H1 (cell line): ENCODE results near the gene HSPA1L. TPM values are rescaled to one million over a fixed set of nuclear protein-coding genes. Genes with fewer than 3 reads are reported as not detected.

Experiments used
- CTCF ChIA-PET: fragments of 300-600 bp; sonication (Branson Sonifier 250); formaldehyde crosslinking; loops from one replicate; lab custom pipeline; 2021; ENCODE audit not compliant: partially characterized antibody; lab: Charles Lee
- POLR2A ChIA-PET: fragments of 300-600 bp; sonication (Branson Sonifier 250); formaldehyde crosslinking; loops from one replicate; lab custom pipeline; 2021; ENCODE audit warnings: inconsistent platforms; ENCODE audit not compliant: partially characterized antibody; lab: Charles Lee
- DNase-seq, 2 experiments: peaks; one replicate each; pipeline versions ENCODE4 v3.0.0 to v3.0.0-alpha.2; 2010 to 2022; ENCODE audit warnings: low spot score in 2 of 2, low read depth in 1 of 2, mixed read lengths in 1 of 2
- FAIRE-seq: peaks from 2 replicates; lab custom pipeline; 2011; peaks lifted over from hg19 to GRCh38; lab: Jason Lieb, UNC
- H2AFZ ChIP-seq: 2 replicates; pipeline ENCODE4 v1.8.1; 2012; ENCODE audit warnings: low read length, inconsistent platforms
- H2AK5ac ChIP-seq: 2 replicates; pipeline ENCODE4 v1.6.1; 2013; ENCODE audit warnings: low read depth, low read length
- H2BK120ac ChIP-seq: replicated peaks from 2 replicates; pipeline ENCODE3; 2013; ENCODE audit warnings: low read depth, low read length, inconsistent platforms
- H2BK12ac ChIP-seq: 2 replicates; pipeline ENCODE4 v1.6.1; 2013; ENCODE audit warnings: low read depth, low read length
- H2BK15ac ChIP-seq: 2 replicates; pipeline ENCODE4 v1.6.1; 2013; ENCODE audit warnings: low read length
- H2BK20ac ChIP-seq: 2 replicates; pipeline ENCODE4 v1.6.1; 2013; ENCODE audit warnings: low read length
- H2BK5ac ChIP-seq: 2 replicates; pipeline ENCODE4 v1.6.1; 2013; ENCODE audit warnings: low read depth, low read length
- H3K14ac ChIP-seq: 2 replicates; pipeline ENCODE4 v1.6.1; 2013; ENCODE audit warnings: inconsistent platforms; ENCODE audit not compliant: insufficient read length
- H3K18ac ChIP-seq: 2 replicates; pipeline ENCODE4 v1.6.1; 2013; ENCODE audit warnings: low read length; ENCODE audit errors: extremely low read depth
- H3K23ac ChIP-seq: 2 replicates; pipeline ENCODE4 v1.6.1; 2013; ENCODE audit warnings: inconsistent platforms; ENCODE audit not compliant: insufficient read length
- H3K23me2 ChIP-seq: 2 replicates; pipeline ENCODE4 v1.6.1; 2013; ENCODE audit warnings: low read depth, low read length
- H3K27ac ChIP-seq: 2 replicates; pipeline ENCODE4 v1.6.1; 2011; ENCODE audit warnings: low read depth, low read length, inconsistent platforms
- H3K27me3 ChIP-seq, 4 experiments: replicated peaks in 1 of 4; 1 replicate in 1 of 4; 2 replicates in 3 of 4; pipeline versions ENCODE4 v1.6.1 to v1.8.1; 2011 to 2013; ENCODE audit warnings: low read length in 3 of 4, mild to moderate bottlenecking in 3 of 4, inconsistent platforms in 2 of 4, mixed read lengths in 2 of 4, moderate library complexity in 1 of 4; ENCODE audit not compliant: control insufficient read depth in 3 of 4, insufficient read depth in 3 of 4; ENCODE audit errors: extremely low read depth in 1 of 4
- H3K36me3 ChIP-seq, 4 experiments: 2 replicates each; pipeline versions ENCODE4 v1.6.1 to v1.8.1; 2011 to 2013; ENCODE audit warnings: mild to moderate bottlenecking in 4 of 4, low read length in 3 of 4, moderate library complexity in 2 of 4, control low read depth in 1 of 4, inconsistent platforms in 1 of 4; ENCODE audit not compliant: insufficient read depth in 4 of 4, control insufficient read depth in 2 of 4
- H3K4ac ChIP-seq: replicated peaks from 2 replicates; pipeline ENCODE3; 2013; ENCODE audit warnings: low read length, low read depth, mixed read lengths, inconsistent platforms; ENCODE audit not compliant: insufficient read length
- H3K4me1 ChIP-seq, 4 experiments: replicated peaks in 1 of 4; 1 replicate in 1 of 4; 2 replicates in 3 of 4; pipeline versions ENCODE4 v1.6.1 to v1.8.1; 2011 to 2013; ENCODE audit warnings: low read length in 3 of 4, inconsistent platforms in 2 of 4, mixed read lengths in 1 of 4; ENCODE audit not compliant: insufficient read depth in 4 of 4, control insufficient read depth in 3 of 4
- H3K4me2 ChIP-seq, 2 experiments: 2 replicates each; pipeline versions ENCODE4 v1.6.1 to v1.8.1; 2011 to 2013; ENCODE audit warnings: low read depth in 2 of 2, low read length in 2 of 2, control low read depth in 1 of 2, inconsistent platforms in 1 of 2, mild to moderate bottlenecking in 1 of 2; ENCODE audit not compliant: insufficient read depth in 1 of 2
- H3K4me3 ChIP-seq, 4 experiments: fragments of 200-600, 300-600 bp in 1 of 4; sonication (generic), shearing (Covaris generic), sonication (Bioruptor Twin) in 1 of 4; 2 replicates each; pipeline versions ENCODE4 v1.5.1 to v1.8.1; 2011 to 2016; ENCODE audit warnings: low read length in 4 of 4, low read depth in 3 of 4, control low read depth in 2 of 4, inconsistent platforms in 2 of 4, mild to moderate bottlenecking in 2 of 4, mixed read lengths in 1 of 4, moderate library complexity in 1 of 4; ENCODE audit not compliant: insufficient read depth in 2 of 4; ENCODE audit errors: extremely low read depth in 1 of 4
- H3K56ac ChIP-seq: replicated peaks from 2 replicates; pipeline ENCODE3; 2013; ENCODE audit warnings: low read depth, mild to moderate bottlenecking, mixed read lengths, low read length, inconsistent platforms; ENCODE audit not compliant: insufficient read length
- H3K79me1 ChIP-seq: 2 replicates; pipeline ENCODE4 v1.6.1; 2013; ENCODE audit warnings: low read depth, low read length, control low read depth
- H3K79me2 ChIP-seq, 2 experiments: 2 replicates each; pipeline versions ENCODE4 v1.6.1 to v1.8.1; 2012 to 2013; ENCODE audit warnings: low read length in 2 of 2, mild to moderate bottlenecking in 2 of 2, inconsistent platforms in 1 of 2; ENCODE audit not compliant: insufficient read depth in 2 of 2, control insufficient read depth in 1 of 2
- H3K9ac ChIP-seq, 4 experiments: replicated peaks in 1 of 4; 1 replicate in 1 of 4; 2 replicates in 3 of 4; pipeline versions ENCODE4 v1.6.1 to v1.8.1; 2011 to 2013; ENCODE audit warnings: low read depth in 3 of 4, low read length in 3 of 4, control low read depth in 2 of 4, mild to moderate bottlenecking in 2 of 4, moderate library complexity in 2 of 4, inconsistent platforms in 1 of 4; ENCODE audit errors: extremely low read depth in 1 of 4
- H3K9me3 ChIP-seq, 2 experiments: 2 replicates each; pipeline versions ENCODE4 v1.6.1 to v1.8.1; 2012 to 2013; ENCODE audit warnings: mild to moderate bottlenecking in 2 of 2, moderate library complexity in 2 of 2, control low read depth in 1 of 2, inconsistent platforms in 1 of 2, low read depth in 1 of 2, low read length in 1 of 2, mixed read lengths in 1 of 2; ENCODE audit not compliant: insufficient read depth in 2 of 2
- H4K20me1 ChIP-seq, 2 experiments: replicated peaks in 1 of 2; 2 replicates each; pipeline versions ENCODE3 to v1.8.1; 2011 to 2013; ENCODE audit warnings: inconsistent platforms in 2 of 2, low read length in 2 of 2, mild to moderate bottlenecking in 1 of 2; ENCODE audit not compliant: insufficient read depth in 2 of 2, control insufficient read depth in 1 of 2
- H4K5ac ChIP-seq: 2 replicates; pipeline ENCODE4 v1.6.1; 2013; ENCODE audit warnings: low read length, low read depth, mixed read lengths, inconsistent platforms; ENCODE audit not compliant: insufficient read length
- H4K8ac ChIP-seq: 2 replicates; pipeline ENCODE4 v1.8.0; 2013; ENCODE audit warnings: mild to moderate bottlenecking, moderate library complexity, low read length, inconsistent platforms; ENCODE audit not compliant: insufficient read depth; ENCODE audit errors: extremely low read depth
- H4K91ac ChIP-seq: replicated peaks from 2 replicates; pipeline ENCODE3; 2013; ENCODE audit warnings: low read length, mixed read lengths, inconsistent platforms; ENCODE audit not compliant: insufficient read length
- POLR2A ChIP-seq, 2 experiments: IDR thresholded peaks; 1 replicate in 1 of 2; 2 replicates in 1 of 2; pipeline ENCODE4 v1.6.1; 2011; ENCODE audit warnings: low read depth in 2 of 2, low read length in 2 of 2, mild to moderate bottlenecking in 2 of 2; ENCODE audit errors: control extremely low read depth in 1 of 2
- SUZ12 ChIP-seq: fragments of 200-600 bp; sonication (generic); IDR thresholded peaks from 2 replicates; pipeline ENCODE4 v1.6.1; 2012; ENCODE audit warnings: mild to moderate bottlenecking, inconsistent platforms, low read length, moderate library complexity, mixed read lengths
- WGBS, 2 experiments: shearing (Covaris generic) in 1 of 2; methylation state at CpG; one replicate each; pipeline versions ENCODE4 v1.1.6 to v1.1.7; 2013 to 2015; ENCODE audit warnings: low lambda C conversion rate in 2 of 2, mixed read lengths in 2 of 2, inconsistent platforms in 1 of 2, low coverage in 1 of 2, missing lambda C conversion rate in 1 of 2; ENCODE audit not compliant: insufficient replicate concordance in 2 of 2, insufficient coverage in 1 of 2, insufficient read length in 1 of 2; ENCODE audit errors: extremely low coverage in 1 of 2, missing lambda C conversion rate in 1 of 2; 5-methylcytosine and 5-hydroxymethylcytosine counted together
- polyA plus RNA-seq, 7 experiments: library from polyadenylated mRNA; depleted of rRNA in 3 of 7; stranded (reverse) in 5 of 7; unstranded in 2 of 7; fragments of >200 nt in 5 of 7; fragments of 200-250 nt in 2 of 7; gene quantifications; 1 replicate in 5 of 7; 2 replicates in 1 of 7; 4 replicates in 1 of 7; pipeline versions ENCODE4 v1.2.1 to v1.2.3, GENCODE V29; 2011 to 2013; ENCODE audit warnings: missing spikeins in 2 of 7, mixed read lengths in 2 of 7
- total RNA-seq: library from RNA; stranded (reverse); fragmentation: NEBNext Ultra II Directional; extraction: Animal tissue kit (Norgen Biotek cat#: 25700); gene quantifications from 2 replicates; pipeline ENCODE4 v1.2.1, GENCODE V29; 2021

The HSPA1L gene
- total and polyA plus RNA-seq, 2 of the 8 experiments (the other 6 are each of a cell fraction or from before 2014, with no cell fraction given): 1.00 to 1.9 TPM

DNA sequence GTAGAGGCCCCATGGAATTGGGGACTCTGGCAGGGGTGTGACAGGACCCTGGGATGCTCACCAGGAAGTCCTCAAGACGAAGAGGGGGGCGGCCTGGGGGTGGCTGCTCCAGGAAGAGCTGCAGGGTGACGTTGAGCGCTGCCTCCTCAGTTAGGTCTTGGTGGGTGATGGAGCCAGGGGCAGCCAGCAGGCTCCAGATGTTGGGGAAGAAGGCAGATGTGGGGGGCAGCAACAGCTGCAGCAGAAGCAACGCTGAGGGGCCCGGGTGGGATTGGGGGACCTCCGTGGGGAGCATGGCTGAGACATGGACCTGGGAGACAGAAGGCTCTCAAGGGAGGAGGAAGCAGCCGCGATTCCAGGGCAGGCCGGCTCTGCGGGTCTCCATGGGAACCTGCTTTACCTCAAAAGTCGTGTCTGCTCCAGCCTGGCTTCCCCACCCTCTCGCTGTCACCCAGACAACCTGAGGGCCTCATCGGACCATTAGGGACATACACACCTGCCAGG, 38.5 kb downstream of the HSPA1L start:
- no peak overlapping the region for H4K5ac ChIP-seq
- CTCF ChIA-PET: interaction anchor here (1.2 to 14.4 kb wide), 4 partner anchors 8 to 39 kb away, joined by 3 to 228 read pairs (median 4); partner anchors contain the start of gene VARS1
- H3K79me2 ChIP-seq: no peaks in the 10 kb centered on the region
- no peak overlapping the region for H2BK20ac ChIP-seq
- H3K23me2 ChIP-seq: 0 out of 2 replicates have a peak, but pooled peaks cover 1% of the 10 kb centered on the region
- no peak overlapping the region for H3K4ac ChIP-seq
- H2BK15ac ChIP-seq: no peak overlapping the region
- DNase-seq: no peak
- H3K27me3 ChIP-seq: no peaks in the 10 kb centered on the region
- H2AK5ac ChIP-seq: no peak overlapping the region
- H3K56ac ChIP-seq: no peak overlapping the region
- H2BK120ac ChIP-seq: no peak overlapping the region
- peaks cover 6 to 33% (median 26%) of the 10 kb centered on the region in 4 experiments; a peak in 7 of 8 replicates for H3K36me3 ChIP-seq
- FAIRE-seq: no peak
- H2BK12ac ChIP-seq: no peak overlapping the region
- no peak overlapping the region for H2BK5ac ChIP-seq
- H3K4me1 ChIP-seq: peaks cover 0 to 7% (median 3%) of the 10 kb centered on the region in 4 experiments; a peak in 4 of 7 replicates
- H3K9me3 ChIP-seq: no peaks in the 10 kb centered on the region
- POLR2A ChIA-PET: interaction anchor here (0.7 to 10.7 kb wide), 9 partner anchors 11 to 136 kb away, joined by 3 to 85 read pairs (median 10); partner anchors contain the start of genes DDAH2, HSPA1B, MSH5 and VARS1
- no peak overlapping the region for H3K27ac ChIP-seq
- no peak overlapping the region for H3K23ac ChIP-seq
- H3K4me3 ChIP-seq: no peak overlapping the region
- no peak overlapping the region for H3K9ac ChIP-seq
- no peak overlapping the region for H3K14ac ChIP-seq
- no peaks in the 10 kb centered on the region for H3K79me1 ChIP-seq
- no peaks in the 10 kb centered on the region for H4K20me1 ChIP-seq
- WGBS, 2 experiments: 86% methylated on average over 9 of the region's 14 CpGs; no CpG with 5 or more reads in 1 of the 2 experiments
- no peak overlapping the region for H4K91ac ChIP-seq
- peak in 1 of 2 experiments; percentile 47; a peak in 1 of 3 replicates for TF ChIP-seq POLR2A (IDR thresholded peaks at IDR 0.05; ENCODE audit: control extremely low read depth in 1 of 2, low read depth in 2 of 2, low read length in 2 of 2)
- no peak for TF ChIP-seq SUZ12
- no peak overlapping the region for H2AFZ ChIP-seq
- peak overlapping the region; percentile 40; the same call in 1 of the 2 replicates for H4K8ac ChIP-seq
- H3K4me2 ChIP-seq: peak overlapping the region in 1 of 2 experiments; percentile 51; a peak in 1 of 4 replicates
- H3K18ac ChIP-seq: no peak overlapping the region
